DOHH2 (cell line): Measurements from ENCODE around the gene VWA5B2.

Experiments
- CTCF ChIP-seq: fragments of 200-600 bp; sonication (generic); IDR thresholded peaks from one replicate; pipeline ENCODE4 v1.5.1; 2014; ENCODE audit warnings: antibody characterized with exemption, mild to moderate bottlenecking, low read depth, low read length; ENCODE audit not compliant: poor library complexity, severe bottlenecking
- EZH2phosphoT487 ChIP-seq: fragments of 200-600 bp; sonication (generic); IDR thresholded peaks from 2 replicates; pipeline ENCODE4 v1.6.1; 2017; ENCODE audit warnings: borderline replicate concordance, mild to moderate bottlenecking, antibody characterized with exemption, low read length, moderate library complexity, mixed read lengths

- TF ChIP-seq CTCF (no peak), EZH2phosphoT487 (no peak)
These were observed 28.6 kb upstream of the VWA5B2 start for GRCh38 chr3:184200825-184201224.
